Transverse colon (tissue), 4 donors: Measurements from ENCODE around the gene PLA2G4E.

ENCODE experiments used
- CTCF ChIP-seq, 5 experiments: fragments of 200-600 bp in 3 of 5; fragments of 450-650 bp in 2 of 5; sonication (generic) in 3 of 5; IDR thresholded peaks; 1 replicate in 2 of 5; 2 replicates in 3 of 5; pipeline ENCODE4 v1.5.1; 2016 to 2017; ENCODE audit warnings: antibody characterized with exemption in 5 of 5, inconsistent platforms in 3 of 5, mild to moderate bottlenecking in 2 of 5, moderate library complexity in 1 of 5
- EP300 ChIP-seq: sonication (generic); formaldehyde crosslinking; IDR thresholded peaks from one replicate; pipeline ENCODE4 v1.6.1; 2017; ENCODE audit warnings: antibody characterized with exemption, low read depth
- POLR2A ChIP-seq: fragments of 450-650 bp; IDR thresholded peaks from one replicate; pipeline ENCODE4 v1.6.1; 2016; ENCODE audit warnings: antibody characterized with exemption, mild to moderate bottlenecking, moderate library complexity
- POLR2AphosphoS5 ChIP-seq, 3 donors: sonication (generic); formaldehyde crosslinking; IDR thresholded peaks; one replicate each; pipeline ENCODE4 v1.6.1; 2016; ENCODE audit warnings: antibody characterized with exemption in 3 of 3

DNA sequence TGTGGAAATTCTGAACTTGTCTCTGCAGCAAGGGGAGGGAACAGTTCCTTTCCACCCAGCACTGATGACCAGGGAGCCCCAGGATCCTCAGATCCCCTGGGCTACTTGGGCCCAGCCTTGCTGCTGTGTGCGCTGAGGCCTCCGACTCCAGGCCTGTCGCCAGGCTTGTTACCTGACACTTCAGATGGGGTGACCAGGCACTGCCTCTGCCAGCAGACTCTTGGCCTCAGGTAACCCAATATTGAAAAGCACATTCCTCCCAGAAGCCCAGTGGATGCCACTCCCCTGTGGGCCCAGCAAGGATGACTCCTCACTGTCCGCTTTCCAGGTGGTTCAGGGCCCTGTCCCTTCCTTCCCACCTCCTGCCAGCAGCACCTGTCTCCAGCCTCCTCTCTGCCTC lies 3.5 kb upstream of the PLA2G4E start:
- TF ChIP-seq CTCF (IDR thresholded peaks at IDR 0.05), result no peak
- no peak for TF ChIP-seq POLR2AphosphoS5 (IDR thresholded peaks at IDR 0.05)
- no peak for TF ChIP-seq POLR2A
- TF ChIP-seq EP300, result no peak
